Measurements from ENCODE around the gene MACROD2.

The MACROD2 gene

DNA sequence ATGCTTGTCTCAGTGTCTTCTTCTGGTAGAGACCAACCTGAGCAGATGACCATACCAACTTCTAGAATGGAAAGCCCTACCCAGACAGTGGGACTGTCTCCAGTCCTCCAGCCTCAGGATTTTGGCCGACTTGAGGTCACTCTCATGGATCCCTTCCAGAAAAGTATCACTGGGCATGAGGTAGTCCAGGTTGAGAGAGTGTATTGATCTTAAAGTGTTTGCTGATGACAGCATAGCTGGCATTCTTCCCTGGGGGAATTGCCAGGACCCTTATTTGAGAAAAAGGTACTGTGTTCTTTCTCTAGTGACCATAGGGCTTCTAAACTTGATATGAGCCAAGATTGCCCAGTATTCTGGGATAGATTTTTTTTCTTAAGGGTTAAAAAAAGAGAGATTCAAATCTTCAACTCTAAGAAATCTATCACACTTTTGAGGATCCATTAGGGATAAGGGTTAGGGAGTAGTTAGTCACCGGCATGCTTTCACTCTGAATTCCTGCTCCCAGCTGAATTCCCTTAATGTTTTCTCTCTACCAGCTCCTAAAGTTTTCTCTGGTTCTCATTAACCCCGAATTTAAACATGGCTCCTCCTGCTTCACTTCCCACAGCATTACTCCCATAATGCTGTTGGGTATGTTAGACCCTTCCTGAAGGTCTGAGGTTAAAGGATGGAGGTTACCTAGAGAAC lies 415.7 kb downstream of the MACROD2 start:
- TF ChIP-seq, protein P1, sequence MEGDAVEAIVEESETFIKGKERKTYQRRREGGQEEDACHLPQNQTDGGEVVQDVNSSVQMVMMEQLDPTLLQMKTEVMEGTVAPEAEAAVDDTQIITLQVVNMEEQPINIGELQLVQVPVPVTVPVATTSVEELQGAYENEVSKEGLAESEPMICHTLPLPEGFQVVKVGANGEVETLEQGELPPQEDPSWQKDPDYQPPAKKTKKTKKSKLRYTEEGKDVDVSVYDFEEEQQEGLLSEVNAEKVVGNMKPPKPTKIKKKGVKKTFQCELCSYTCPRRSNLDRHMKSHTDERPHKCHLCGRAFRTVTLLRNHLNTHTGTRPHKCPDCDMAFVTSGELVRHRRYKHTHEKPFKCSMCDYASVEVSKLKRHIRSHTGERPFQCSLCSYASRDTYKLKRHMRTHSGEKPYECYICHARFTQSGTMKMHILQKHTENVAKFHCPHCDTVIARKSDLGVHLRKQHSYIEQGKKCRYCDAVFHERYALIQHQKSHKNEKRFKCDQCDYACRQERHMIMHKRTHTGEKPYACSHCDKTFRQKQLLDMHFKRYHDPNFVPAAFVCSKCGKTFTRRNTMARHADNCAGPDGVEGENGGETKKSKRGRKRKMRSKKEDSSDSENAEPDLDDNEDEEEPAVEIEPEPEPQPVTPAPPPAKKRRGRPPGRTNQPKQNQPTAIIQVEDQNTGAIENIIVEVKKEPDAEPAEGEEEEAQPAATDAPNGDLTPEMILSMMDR (IDR thresholded peaks at IDR 0.05; ENCODE audit: insufficient read depth, low read length, poor library complexity, severe bottlenecking), result no peak
- no peak for TF ChIP-seq EZH2phosphoT487 (conservative IDR thresholded peaks at IDR 0.05; ENCODE audit: low read length)
- no peaks in the 10 kb centered on the region for H3K9me2 ChIP-seq (replicated peaks; ENCODE audit: insufficient read depth, low read length)
- H4K20me1 ChIP-seq (ENCODE audit: low read depth, low read length), result no peaks in the 10 kb centered on the region
- no peaks in the 10 kb centered on the region for H3F3A ChIP-seq (ENCODE audit: insufficient read depth)
- H3K9ac ChIP-seq (ENCODE audit: low read length), result no peak overlapping the region
- no peak overlapping the region for H2AFZ ChIP-seq (ENCODE audit: low read depth, low read length, severe bottlenecking)
- no peaks in the 10 kb centered on the region for H3K79me2 ChIP-seq (ENCODE audit: insufficient read depth, low read length)
- no peak overlapping the region for H3K4me2 ChIP-seq (ENCODE audit: low read depth, low read length, poor library complexity, severe bottlenecking)
- no peaks in the 10 kb centered on the region for H3K9me3 ChIP-seq (ENCODE audit: insufficient read depth, low read length)
- H3K36me3 ChIP-seq (ENCODE audit: low read length), result no peaks in the 10 kb centered on the region
- H3K27me3 ChIP-seq (ENCODE audit: low read length), result no peaks in the 10 kb centered on the region
- H3K4me3 ChIP-seq (ENCODE audit: insufficient read depth, low read length, poor library complexity, severe bottlenecking), result no peak overlapping the region
- no peak overlapping the region for H3K27ac ChIP-seq (ENCODE audit: low read depth, low read length)

DNA sequence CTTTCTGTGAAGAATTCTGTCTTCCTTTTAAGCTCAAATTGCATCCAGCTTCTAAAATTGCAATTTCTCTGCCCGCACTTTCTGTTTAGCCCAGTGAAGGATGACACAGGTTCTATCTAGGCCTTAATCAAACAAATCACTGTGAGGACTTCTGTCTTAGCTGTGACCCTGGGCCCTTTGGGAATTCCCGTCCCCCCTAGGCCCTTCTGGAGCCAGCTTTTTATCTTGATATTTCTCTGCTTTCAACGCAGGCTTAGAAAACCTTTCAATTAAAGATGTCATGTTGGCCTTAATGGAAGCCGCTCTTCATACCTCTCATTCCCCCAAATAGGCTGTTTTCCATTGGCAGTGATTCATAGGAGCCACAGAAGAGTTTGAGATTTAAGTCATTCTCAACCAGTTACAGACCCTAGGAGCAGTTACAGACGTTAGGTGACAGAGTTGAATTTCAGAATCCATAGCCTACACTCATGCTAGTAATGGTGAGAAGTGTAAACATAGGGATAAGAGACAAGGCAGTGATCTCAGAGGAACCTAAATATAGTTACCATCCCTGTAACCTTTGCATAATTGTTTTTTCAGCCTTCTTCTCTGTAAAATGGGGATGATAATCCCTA lies 416.9 kb downstream of the MACROD2 start:
- Histone ChIP-seq H4K20me1 (ENCODE audit: low read depth, low read length) (no peaks in the 10 kb centered on the region), H3K79me2 (ENCODE audit: insufficient read depth, low read length) (no peaks in the 10 kb centered on the region), H3K9ac (ENCODE audit: low read length) (no peak overlapping the region), H3K9me2 (replicated peaks; ENCODE audit: insufficient read depth, low read length) (no peaks in the 10 kb centered on the region), H3K4me3 (ENCODE audit: insufficient read depth, low read length, poor library complexity, severe bottlenecking) (no peak overlapping the region), H3K9me3 (ENCODE audit: insufficient read depth, low read length) (no peaks in the 10 kb centered on the region), H3K4me2 (ENCODE audit: low read depth, low read length, poor library complexity, severe bottlenecking) (no peak overlapping the region), H3K36me3 (ENCODE audit: low read length) (no peaks in the 10 kb centered on the region), H3K27ac (ENCODE audit: low read depth, low read length) (no peak overlapping the region), H3F3A (ENCODE audit: insufficient read depth) (no peaks in the 10 kb centered on the region), H2AFZ (ENCODE audit: low read depth, low read length, severe bottlenecking) (no peak overlapping the region), H3K27me3 (ENCODE audit: low read length) (no peaks in the 10 kb centered on the region)
- TF ChIP-seq, protein P1 (IDR thresholded peaks at IDR 0.05; ENCODE audit: insufficient read depth, low read length, poor library complexity, severe bottlenecking), result no peak
- no peak for TF ChIP-seq EZH2phosphoT487 (conservative IDR thresholded peaks at IDR 0.05; ENCODE audit: low read length)

DNA sequence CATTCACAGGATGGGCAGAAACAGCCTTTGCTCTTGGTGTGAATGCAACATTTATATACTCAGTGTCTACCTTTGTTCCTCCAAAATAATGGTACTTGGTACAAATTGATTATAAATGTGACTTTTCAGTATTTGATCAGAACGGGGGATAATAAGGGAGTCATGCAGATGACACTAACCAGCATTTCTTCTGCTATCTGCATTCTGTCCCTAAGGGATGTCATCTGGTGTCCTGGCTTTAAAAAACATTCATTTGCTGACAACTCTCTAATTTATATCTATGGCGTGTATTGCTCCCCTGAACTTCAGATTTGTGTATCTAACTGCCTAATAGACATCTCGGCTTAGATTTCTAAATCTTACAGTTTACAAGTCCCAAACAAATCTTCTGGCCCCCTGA lies 418.5 kb downstream of the MACROD2 start:
- no peaks in the 10 kb centered on the region for H3K36me3 ChIP-seq (ENCODE audit: low read length)
- H3K79me2 ChIP-seq (ENCODE audit: insufficient read depth, low read length), result no peaks in the 10 kb centered on the region
- no peak overlapping the region for H3K27ac ChIP-seq (ENCODE audit: low read depth, low read length)
- no peak for TF ChIP-seq EZH2phosphoT487 (conservative IDR thresholded peaks at IDR 0.05; ENCODE audit: low read length)
- TF ChIP-seq, protein P1 (IDR thresholded peaks at IDR 0.05; ENCODE audit: insufficient read depth, low read length, poor library complexity, severe bottlenecking), result no peak
- 0 out of 2 replicates have a peak, but pooled peaks cover 4% of the 10 kb centered on the region for H3K9me2 ChIP-seq (replicated peaks; ENCODE audit: insufficient read depth, low read length)
- no peak overlapping the region for H3K9ac ChIP-seq (ENCODE audit: low read length)
- no peaks in the 10 kb centered on the region for H3F3A ChIP-seq (ENCODE audit: insufficient read depth)
- H3K9me3 ChIP-seq (ENCODE audit: insufficient read depth, low read length), result no peaks in the 10 kb centered on the region
- no peak overlapping the region for H3K4me3 ChIP-seq (ENCODE audit: insufficient read depth, low read length, poor library complexity, severe bottlenecking)
- H3K4me2 ChIP-seq (ENCODE audit: low read depth, low read length, poor library complexity, severe bottlenecking), result no peak overlapping the region
- H4K20me1 ChIP-seq (ENCODE audit: low read depth, low read length), result no peaks in the 10 kb centered on the region
- H2AFZ ChIP-seq (ENCODE audit: low read depth, low read length, severe bottlenecking), result no peak overlapping the region
- no peaks in the 10 kb centered on the region for H3K27me3 ChIP-seq (ENCODE audit: low read length)
